Neutrophil (primary cell): ENCODE results near the gene TEX9.
"Not testable (repeated sequence)": the region's sequence is repeated elsewhere in the genome, so short reads cannot be mapped to it uniquely, and the experiment has no call there.

Experiments used
- H3K27ac ChIP-seq: fragments of 200-600 bp; sonication (generic); 2 replicates; pipeline ENCODE4 v1.5.1; 2016; ENCODE audit warnings: mild to moderate bottlenecking, moderate library complexity
- H3K27me3 ChIP-seq: fragments of 200-600 bp; sonication (generic); 2 replicates; pipeline ENCODE4 v1.6.0; 2016; ENCODE audit warnings: mild to moderate bottlenecking
- H3K36me3 ChIP-seq: fragments of 200-600 bp; sonication (generic); 2 replicates; pipeline ENCODE4 v1.5.1; 2017
- H3K4me1 ChIP-seq, 2 experiments: fragments of 200-600 bp in 1 of 2; sonication (generic) in 1 of 2; 1 replicate in 1 of 2; 2 replicates in 1 of 2; pipeline versions ENCODE4 v1.5.1 to v1.6.1; 2013 to 2016; ENCODE audit warnings: low read depth in 1 of 2, low read length in 1 of 2, mild to moderate bottlenecking in 1 of 2, moderate library complexity in 1 of 2; ENCODE audit not compliant: control insufficient read depth in 1 of 2, insufficient read depth in 1 of 2
- H3K4me3 ChIP-seq, 2 experiments: fragments of 200-600 bp in 1 of 2; sonication (generic) in 1 of 2; 1 replicate in 1 of 2; 2 replicates in 1 of 2; pipeline ENCODE4 v1.5.1; 2013 to 2016; ENCODE audit warnings: low read depth in 1 of 2, low read length in 1 of 2, mild to moderate bottlenecking in 1 of 2, moderate library complexity in 1 of 2
- H3K9me3 ChIP-seq: fragments of 200-600 bp; sonication (generic); 2 replicates; pipeline ENCODE4 v1.5.1; 2016
- CTCF ChIP-seq: fragments of 200-600 bp; sonication (generic); IDR thresholded peaks from 2 replicates; pipeline ENCODE4 v1.5.1; 2016; ENCODE audit warnings: antibody characterized with exemption

TEX9 gene

GRCh38 chr15:56383010-56383409 is 17.8 kb downstream of the TEX9 start:
- no peak for TF ChIP-seq CTCF
- Histone ChIP-seq H3K9me3 (no peaks in the 10 kb centered on the region), H3K27ac (no peak overlapping the region), H3K27me3 (no peaks in the 10 kb centered on the region), H3K4me3 (no peak overlapping the region), H3K4me1 (no peaks in the 10 kb centered on the region), H3K36me3 (no peaks in the 10 kb centered on the region)

GRCh38 chr15:56385908-56386307 is 20.7 kb downstream of the TEX9 start:
- H3K27ac ChIP-seq, result no peak overlapping the region
- TF ChIP-seq CTCF, result no peak
- H3K4me3 ChIP-seq, result no peak overlapping the region
- no peaks in the 10 kb centered on the region for H3K27me3 ChIP-seq
- H3K9me3 ChIP-seq, result no peaks in the 10 kb centered on the region
- H3K36me3 ChIP-seq, result no peaks in the 10 kb centered on the region
- no peaks in the 10 kb centered on the region for H3K4me1 ChIP-seq

GRCh38 chr15:56390739-56391267 is 25.6 kb downstream of the TEX9 start:
- no peaks in the 10 kb centered on the region for H3K9me3 ChIP-seq
- no peaks in the 10 kb centered on the region for H3K36me3 ChIP-seq
- no peak overlapping the region for H3K27ac ChIP-seq
- H3K4me3 ChIP-seq, result no peak overlapping the region
- no peak for TF ChIP-seq CTCF
- H3K27me3 ChIP-seq, result no peaks in the 10 kb centered on the region
- H3K4me1 ChIP-seq, result no peaks in the 10 kb centered on the region

GRCh38 chr15:56393277-56393676 is 28.1 kb downstream of the TEX9 start:
- no peaks in the 10 kb centered on the region for H3K27me3 ChIP-seq
- H3K4me1 ChIP-seq, result no peaks in the 10 kb centered on the region
- H3K4me3 ChIP-seq, result no peak overlapping the region
- no peaks in the 10 kb centered on the region for H3K9me3 ChIP-seq
- no peak overlapping the region for H3K27ac ChIP-seq
- H3K36me3 ChIP-seq, result no peaks in the 10 kb centered on the region
- TF ChIP-seq CTCF, result no peak

GRCh38 chr15:56394909-56395308 is 29.7 kb downstream of the TEX9 start:
- Histone ChIP-seq H3K27ac (no peak overlapping the region), H3K27me3 (no peaks in the 10 kb centered on the region), H3K36me3 (no peaks in the 10 kb centered on the region), H3K4me1 (no peaks in the 10 kb centered on the region), H3K9me3 (no peaks in the 10 kb centered on the region), H3K4me3 (no peak overlapping the region)
- TF ChIP-seq CTCF, result no peak

- H3K27ac ChIP-seq, H3K36me3 ChIP-seq, H3K4me3 ChIP-seq, H3K4me1 ChIP-seq, H3K9me3 ChIP-seq, H3K27me3 ChIP-seq: not testable (repeated sequence)
Observed at GRCh38 chr15:56397325-56397724, 32.1 kb downstream of the TEX9 start.

- not testable (repeated sequence) for H3K9me3 ChIP-seq, H3K27ac ChIP-seq, H3K4me3 ChIP-seq, H3K4me1 ChIP-seq, H3K27me3 ChIP-seq, H3K36me3 ChIP-seq
Observed at GRCh38 chr15:56399209-56399608, 34.0 kb downstream of the TEX9 start.
